CD4-positive, alpha-beta memory T cell (primary cell): ENCODE measurements around the gene ALOX5. TPM values are rescaled to one million over a fixed set of nuclear protein-coding genes. Genes with fewer than 3 reads are reported as not detected.

Source experiments
- polyA plus RNA-seq, 2 donors: library from polyadenylated mRNA; unstranded; fragments of 300-500 nt; fragmentation: Illumina TruSeq; gene quantifications; one replicate each; pipeline ENCODE4 v1.2.3, GENCODE V29; 2021
- total RNA-seq, 2 experiments: library from RNA; stranded (reverse); gene quantifications; one replicate each; pipeline ENCODE4 v1.2.3, GENCODE V29; 2021

Gene ALOX5
- total and polyA plus RNA-seq, 4 experiments from 2014 or later, result 3.1 to 30.3 (median 9.3) TPM

Other genes with a start within 250 kb of the ALOX5 start
- gene OR13A1, start 58.6 kb upstream of the ALOX5 start, total RNA-seq, result not detected
- under 1 TPM in 1 of 2 donors, not detected in 1; 0.55 TPM for gene OR13A1, start 58.6 kb upstream of the ALOX5 start, polyA plus RNA-seq